Left ventricle myocardium inferior (tissue), 1 donor: ENCODE results near the gene PKIG. TPM values are rescaled to one million over a fixed set of nuclear protein-coding genes. Genes with fewer than 3 reads are reported as not detected.
A peak's percentile ranks its signal among the peaks of the same experiment; 100 is the strongest.

ENCODE experiments used
- DNase-seq: peaks from one replicate; pipeline ENCODE4 v3.0.0-alpha.2; 2020
- H3K27ac ChIP-seq: fragments of 200-600 bp; replicated peaks from 2 replicates; pipeline ENCODE4 v1.8.0; 2021
- H3K27me3 ChIP-seq: fragments of 200-600 bp; 2 replicates; pipeline ENCODE4 v1.8.0; 2021; ENCODE audit warnings: low read depth
- H3K36me3 ChIP-seq: fragments of 200-600 bp; 2 replicates; pipeline ENCODE4 v1.8.0; 2021
- H3K4me1 ChIP-seq: fragments of 200-600 bp; 2 replicates; pipeline ENCODE4 v1.8.0; 2021
- H3K4me3 ChIP-seq: fragments of 200-600 bp; 2 replicates; pipeline ENCODE4 v1.8.0; 2021; ENCODE audit warnings: mild to moderate bottlenecking, moderate library complexity
- H3K9me3 ChIP-seq: fragments of 200-600 bp; replicated peaks from 2 replicates; pipeline ENCODE4 v1.8.0; 2021
- CTCF ChIP-seq: fragments of 200-600 bp; IDR thresholded peaks from 2 replicates; pipeline ENCODE4 v1.8.0; 2021; ENCODE audit warnings: antibody characterized with exemption, mild to moderate bottlenecking, borderline replicate concordance
- intact Hi-C: fragments of 100-400 bp; cut with micrococcal nuclease; formaldehyde crosslinking; loops from one replicate; pipeline ENCODE4 v1.11.0; 2022
- total RNA-seq: library from RNA; stranded (reverse); fragmentation: NEBNext Ultra II Directional; extraction: Animal tissue kit (Norgen Biotek cat#: 25700); gene quantifications from one replicate; pipeline ENCODE4 v1.2.1, GENCODE V29; 2021
- donor health status: DM: no; HTN: yes; CAD: no; lungs with severe emphysema.

PKIG gene
- total RNA-seq, 1 donor from 2014 or later = 172 TPM

GRCh38 chr20:44633872-44634600 lies 51.7 kb downstream of the PKIG start:
- DNase-seq = no peak
- peaks cover 35% of the 10 kb centered on the region for H3K36me3 ChIP-seq
- H3K4me3 ChIP-seq = no peak overlapping the region
- H3K27ac ChIP-seq = peak overlapping the region; percentile 54
- H3K9me3 ChIP-seq = no peaks in the 10 kb centered on the region
- H3K27me3 ChIP-seq = no peaks in the 10 kb centered on the region
- TF ChIP-seq CTCF = no peak
- H3K4me1 ChIP-seq = peaks cover 88% of the 10 kb centered on the region
- intact Hi-C loops = no loop called here

DNA sequence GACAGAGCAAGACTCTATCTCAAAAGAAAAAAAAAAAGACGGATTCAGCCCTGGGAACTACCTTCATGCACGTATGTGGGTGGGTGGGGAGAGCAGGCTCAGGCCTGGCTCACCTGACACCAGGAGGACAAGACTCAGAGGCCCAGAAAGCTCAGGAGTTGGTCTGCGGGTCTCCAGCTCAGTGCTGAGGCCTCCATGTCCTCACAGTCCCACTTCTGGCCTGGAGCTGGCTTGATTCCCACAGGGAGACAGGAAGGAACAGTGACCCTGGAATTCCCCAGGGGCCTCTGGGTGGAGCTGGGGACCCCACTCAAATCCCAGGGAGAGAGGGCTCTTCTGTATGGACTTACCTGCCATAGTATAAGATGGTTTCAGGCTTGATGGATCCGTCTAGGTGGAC lies 53.5 kb downstream of the PKIG start:
- no peak for TF ChIP-seq CTCF
- Histone ChIP-seq H3K4me1 (peaks cover 88% of the 10 kb centered on the region), H3K4me3 (no peak overlapping the region), H3K9me3 (no peaks in the 10 kb centered on the region), H3K27me3 (no peaks in the 10 kb centered on the region), H3K36me3 (peaks cover 31% of the 10 kb centered on the region), H3K27ac (peak overlapping the region; percentile 91)
- intact Hi-C loops = no loop called here
- no peak for DNase-seq

DNA sequence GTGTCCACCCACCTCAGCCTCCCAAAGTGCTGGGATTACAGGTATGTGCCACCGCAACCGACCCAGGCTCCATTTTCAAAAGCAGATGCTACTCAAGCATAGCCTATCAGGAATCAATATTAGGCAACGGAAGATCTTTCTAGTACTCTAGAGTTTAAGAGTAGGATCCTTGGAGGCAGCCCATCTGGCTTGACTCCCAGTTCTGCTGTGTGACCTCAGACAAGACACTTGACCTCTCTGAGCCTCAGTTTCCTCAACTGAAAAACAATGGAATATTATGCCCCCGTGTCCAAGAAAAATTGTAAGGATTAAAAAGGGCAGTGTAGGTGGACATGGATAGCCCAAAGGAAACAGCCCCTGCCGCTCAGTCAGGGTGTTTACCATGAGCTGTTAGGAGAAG lies 54.7 kb downstream of the PKIG start:
- H3K36me3 ChIP-seq = peaks cover 28% of the 10 kb centered on the region
- no peak overlapping the region for H3K4me3 ChIP-seq
- H3K27me3 ChIP-seq = no peaks in the 10 kb centered on the region
- peaks cover 92% of the 10 kb centered on the region for H3K4me1 ChIP-seq
- H3K9me3 ChIP-seq = no peaks in the 10 kb centered on the region
- DNase-seq = no peak
- H3K27ac ChIP-seq = peak overlapping the region; percentile 91
- intact Hi-C loops = no loop called here
- TF ChIP-seq CTCF = no peak

- Histone ChIP-seq H3K4me3 (no peak overlapping the region), H3K27me3 (no peaks in the 10 kb centered on the region), H3K36me3 (peaks cover 28% of the 10 kb centered on the region), H3K27ac (peak overlapping the region; percentile 91), H3K4me1 (peaks cover 92% of the 10 kb centered on the region), H3K9me3 (no peaks in the 10 kb centered on the region)
- TF ChIP-seq CTCF = no peak
- intact Hi-C loops = no loop called here
- DNase-seq = peak; percentile 92
These were observed 55.4 kb downstream of the PKIG start for GRCh38 chr20:44637522-44638372.

GRCh38 chr20:44640522-44640921 lies 58.1 kb downstream of the PKIG start:
- no peak for DNase-seq
- no peak for TF ChIP-seq CTCF
- Histone ChIP-seq H3K27ac (peak overlapping the region; percentile 90), H3K9me3 (no peaks in the 10 kb centered on the region), H3K4me1 (peaks cover 92% of the 10 kb centered on the region), H3K27me3 (no peaks in the 10 kb centered on the region), H3K36me3 (peaks cover 11% of the 10 kb centered on the region), H3K4me3 (no peak overlapping the region)
- intact Hi-C loops = no loop called here
